NCI-H510A (cell line): ENCODE data around the gene CAPZA1.
"Not testable (repeated sequence)": the region's sequence is repeated elsewhere in the genome, so short reads cannot be mapped to it uniquely, and the experiment has no call there.

Source experiments
- DNase-seq: peaks from one replicate; lab custom pipeline; 2025; lab: John Stamatoyannopoulos, UW

CAPZA1 gene

DNA sequence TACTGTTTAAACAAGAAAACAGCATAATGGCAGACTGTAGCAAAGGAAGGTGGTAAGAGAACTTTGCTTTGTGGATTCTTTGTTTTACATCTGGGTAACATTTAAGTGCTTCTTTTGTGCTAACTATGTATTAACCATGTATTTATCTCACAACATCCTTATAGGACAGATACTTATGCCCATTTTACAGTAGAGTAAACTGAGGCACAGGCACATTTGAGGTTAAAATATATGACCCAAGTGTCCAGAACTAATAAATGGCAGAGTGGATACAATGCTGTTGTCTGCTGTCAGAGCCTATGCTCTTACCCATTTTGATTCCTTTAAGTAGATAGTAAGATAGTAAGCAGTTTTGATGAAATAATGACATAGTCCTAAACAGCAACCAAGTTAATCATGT, 7.3 kb downstream of the CAPZA1 start:
- no peak for DNase-seq

DNA sequence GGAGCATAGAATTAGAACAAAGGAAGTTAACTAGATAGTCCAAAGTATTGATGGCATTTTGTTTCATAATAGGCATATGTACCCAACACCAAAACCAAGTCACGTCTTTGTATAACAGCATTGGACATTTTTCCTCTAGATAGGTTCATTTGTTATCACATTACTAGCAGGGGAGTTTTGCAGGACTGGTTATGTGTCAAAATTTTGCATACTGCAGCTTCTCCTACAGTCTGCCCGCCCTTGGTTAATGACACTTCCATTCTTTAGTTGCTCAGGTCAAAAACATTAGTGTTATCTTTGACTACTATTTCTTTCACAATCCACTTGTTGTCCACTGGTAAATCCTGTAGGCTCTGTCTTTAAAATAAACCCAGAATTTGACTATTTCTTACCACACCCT, 8.9 kb downstream of the CAPZA1 start:
- no peak for DNase-seq

DNA sequence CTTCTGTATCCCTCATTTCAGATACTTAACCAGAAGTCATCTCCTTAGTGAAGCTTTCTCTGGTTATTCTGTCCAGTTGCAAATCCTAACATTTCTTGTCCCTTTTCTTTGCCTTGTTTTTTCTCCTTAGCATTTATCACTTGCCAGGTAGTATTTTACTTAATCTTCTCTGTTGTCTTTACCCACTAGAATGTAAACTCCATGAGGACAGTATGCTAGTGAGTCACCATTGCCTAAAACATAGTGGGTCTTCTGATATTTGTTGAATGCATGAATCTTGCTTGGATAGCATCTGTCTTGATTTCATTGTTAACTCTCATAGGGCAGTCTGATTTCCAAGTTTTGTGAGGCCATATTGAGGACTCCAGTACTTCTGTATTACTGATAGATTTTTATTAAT, 9.6 kb downstream of the CAPZA1 start:
- no peak for DNase-seq

- DNase-seq = no peak
These were observed 14.0 kb downstream of the CAPZA1 start for GRCh38 chr1:112633628-112634027.

- no peak for DNase-seq
These were observed 14.7 kb downstream of the CAPZA1 start for GRCh38 chr1:112634367-112634766.

DNA sequence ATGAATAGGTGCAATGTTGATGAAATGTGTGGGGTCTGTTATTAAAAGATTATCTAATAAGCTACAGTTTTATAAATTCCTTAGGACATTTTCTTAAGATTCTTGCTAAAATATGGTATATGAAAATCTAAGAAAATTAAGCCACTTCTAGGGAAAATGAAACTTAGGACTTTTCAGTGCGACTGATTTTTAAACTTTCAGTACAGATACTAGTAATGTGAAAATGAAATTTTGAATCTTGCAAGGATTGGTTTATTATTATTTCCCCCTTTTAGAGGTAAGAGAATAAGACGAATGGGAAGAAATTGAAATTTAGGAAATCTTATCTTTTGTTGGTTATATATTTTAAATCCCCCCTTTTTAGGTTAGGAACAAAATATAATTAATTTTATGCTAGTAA, 16.4 kb downstream of the CAPZA1 start:
- DNase-seq = no peak

DNA sequence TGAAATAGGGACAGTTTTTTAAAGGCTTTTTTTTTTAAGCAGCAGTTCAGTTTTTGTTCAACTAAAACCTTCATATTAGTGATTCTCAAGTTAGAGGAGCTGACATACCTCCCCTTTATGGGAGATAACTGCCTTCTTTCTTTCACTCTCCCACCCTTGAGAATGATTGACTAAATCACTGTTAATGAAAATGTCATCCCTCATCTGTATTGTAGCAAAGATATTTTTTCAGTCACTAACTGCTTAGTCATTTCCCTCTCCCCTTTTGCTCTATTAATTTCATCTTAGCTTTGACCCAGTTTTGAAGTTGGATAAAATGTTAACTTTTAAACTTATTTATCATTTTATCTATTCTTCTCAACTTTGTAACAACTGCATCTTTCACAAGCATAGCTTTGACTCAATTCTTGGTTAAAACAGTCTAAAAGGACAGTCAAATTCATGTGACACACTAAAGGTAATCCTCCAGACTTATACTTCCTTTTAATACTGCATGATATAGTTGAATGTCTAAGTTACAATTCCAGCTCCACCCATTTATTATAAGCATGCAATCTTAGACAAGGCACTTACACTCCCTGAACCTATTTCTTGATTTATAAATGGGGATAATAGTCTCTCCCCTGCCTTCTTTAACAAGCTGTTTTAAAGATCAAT, 17.1 kb downstream of the CAPZA1 start:
- DNase-seq = no peak

DNA sequence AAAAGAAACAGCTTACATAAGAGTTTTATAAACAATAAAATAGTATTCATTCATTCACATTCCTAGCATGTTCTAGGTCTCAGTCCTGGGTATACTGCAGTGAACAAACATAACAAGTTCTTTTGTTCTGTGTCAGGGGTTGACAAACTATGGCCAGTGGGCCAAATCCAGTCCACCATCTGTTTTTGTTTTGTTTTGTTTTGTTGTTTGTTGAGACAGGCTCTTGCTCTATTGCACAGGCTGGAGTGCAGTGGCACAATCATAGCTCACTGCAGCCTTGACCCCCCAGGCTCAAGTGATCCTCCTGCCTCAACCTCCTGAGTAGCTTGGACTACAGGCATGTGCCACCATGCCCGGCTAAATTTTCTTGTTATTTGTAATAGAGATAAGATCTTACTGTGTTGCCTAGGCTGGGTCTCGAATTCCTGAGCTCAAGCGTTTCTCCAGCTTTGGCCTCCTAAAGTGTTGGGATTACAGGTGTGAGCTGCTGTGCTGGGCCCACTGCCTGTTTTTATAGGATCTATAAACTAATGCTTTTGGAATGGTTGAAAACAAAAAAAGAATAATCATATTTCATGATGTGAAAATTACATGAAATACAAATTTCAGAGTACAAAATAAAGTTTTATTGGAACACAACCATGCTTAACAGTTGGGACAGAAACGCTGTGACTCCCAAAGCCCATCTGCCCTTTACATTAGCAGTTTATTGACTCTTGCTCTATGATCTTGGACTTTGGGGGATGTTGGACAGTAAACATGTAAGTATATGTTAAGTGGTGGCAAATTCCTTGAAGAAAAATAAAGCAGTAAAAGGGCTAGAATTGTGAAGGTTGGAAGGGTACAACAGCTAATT, 17.9 kb downstream of the CAPZA1 start:
- DNase-seq = no peak

GRCh38 chr1:112638110-112638428, 18.4 kb downstream of the CAPZA1 start:
- DNase-seq = no peak

DNA sequence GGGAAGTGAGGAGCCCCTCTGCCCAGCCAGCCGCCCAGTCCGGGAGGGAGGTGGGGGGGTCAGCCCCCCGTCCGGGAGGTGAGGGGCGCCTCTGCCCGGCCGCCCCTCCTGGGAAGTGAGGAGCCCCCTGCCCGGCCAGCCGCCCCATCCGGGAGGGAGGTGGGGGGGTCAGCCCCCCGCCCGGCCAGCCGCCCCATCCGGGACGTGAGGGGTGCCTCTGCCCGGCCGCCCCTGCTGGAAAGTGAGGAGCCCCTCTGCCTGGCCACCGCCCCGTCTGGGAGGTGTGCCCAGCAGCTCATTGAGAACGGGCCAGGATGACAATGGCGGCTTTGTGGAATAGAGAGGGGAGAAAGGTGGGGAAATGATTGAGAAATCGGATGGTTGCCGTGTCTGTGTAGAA, 20.8 kb downstream of the CAPZA1 start:
- not testable (repeated sequence) for DNase-seq

DNA sequence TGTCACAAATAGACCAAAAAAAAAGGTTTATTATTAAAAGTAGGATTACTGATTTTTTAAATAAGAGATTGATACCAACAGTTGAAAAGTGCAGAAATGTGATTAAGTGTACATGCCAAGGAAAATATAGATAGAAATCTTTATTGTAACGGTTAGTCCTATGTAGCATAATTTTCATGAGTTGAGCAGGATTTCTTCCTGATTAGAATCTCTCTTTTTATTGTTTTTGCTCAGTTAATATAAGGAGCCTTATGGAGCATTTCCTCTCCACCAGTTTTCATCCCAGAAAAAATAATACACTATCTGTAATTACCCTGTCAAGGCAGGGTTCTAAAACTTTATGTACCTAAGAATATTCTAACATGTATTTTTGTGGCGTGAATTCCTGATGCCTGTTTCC, 23.4 kb downstream of the CAPZA1 start:
- DNase-seq = no peak

DNA sequence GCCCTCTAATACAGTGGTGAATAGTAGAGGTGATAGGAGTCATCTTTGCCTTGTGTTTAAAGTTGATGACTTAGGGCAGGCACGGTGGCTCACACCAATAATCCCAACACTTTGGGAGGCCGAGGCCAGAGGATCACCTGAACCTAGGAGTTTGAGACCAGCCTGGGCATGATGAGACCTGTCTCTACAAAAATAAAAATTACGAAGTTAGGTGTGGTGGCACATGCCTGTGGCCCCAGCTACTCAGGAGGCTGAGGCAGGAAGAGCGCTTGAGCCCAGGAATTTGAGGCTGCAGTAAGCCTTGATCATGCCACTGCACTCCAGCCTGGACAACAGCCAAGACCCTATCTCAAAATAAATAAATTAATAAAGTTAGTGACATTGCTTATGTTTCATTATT, 26.6 kb downstream of the CAPZA1 start:
- DNase-seq = no peak

DNA sequence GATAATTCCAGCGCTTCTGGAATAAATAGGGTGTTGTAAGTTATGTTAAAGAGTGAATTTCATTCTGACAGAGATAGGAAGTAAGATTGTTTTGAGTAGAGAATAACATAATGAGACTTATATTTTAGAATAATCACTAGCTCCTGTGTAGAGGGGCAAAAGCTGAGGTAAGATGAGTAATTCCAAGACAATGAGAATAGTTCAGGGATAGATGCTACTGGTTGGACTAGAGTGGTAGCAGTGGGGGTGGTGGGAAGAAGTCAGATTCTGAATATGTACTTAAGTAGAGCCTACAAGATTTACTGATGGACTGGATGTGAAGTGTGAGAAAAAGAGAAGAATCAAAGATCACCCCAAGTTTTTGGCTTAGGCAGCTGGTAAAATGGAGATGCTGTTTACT, 31.6 kb downstream of the CAPZA1 start:
- DNase-seq = no peak

GRCh38 chr1:112665857-112666256, 46.2 kb downstream of the CAPZA1 start:
- no peak for DNase-seq

DNA sequence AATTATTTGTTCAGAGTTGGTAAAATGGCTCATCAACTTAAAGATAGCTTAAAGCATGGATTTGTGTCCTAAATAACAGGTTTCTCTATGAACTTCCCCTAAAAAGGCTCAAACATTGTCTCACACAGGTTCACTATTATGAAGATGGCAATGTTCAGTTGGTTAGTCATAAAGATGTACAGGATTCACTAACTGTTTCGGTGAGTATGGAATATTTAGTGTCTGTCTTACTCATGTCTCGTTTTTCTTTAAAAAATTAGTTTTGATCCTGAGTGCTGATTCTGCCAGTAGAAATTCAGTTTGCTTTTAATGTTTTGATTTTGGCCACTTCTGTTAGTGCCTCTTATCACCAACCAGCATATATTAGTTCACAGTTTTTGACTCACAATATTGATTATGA, 47.3 kb downstream of the CAPZA1 start:
- no peak for DNase-seq

DNA sequence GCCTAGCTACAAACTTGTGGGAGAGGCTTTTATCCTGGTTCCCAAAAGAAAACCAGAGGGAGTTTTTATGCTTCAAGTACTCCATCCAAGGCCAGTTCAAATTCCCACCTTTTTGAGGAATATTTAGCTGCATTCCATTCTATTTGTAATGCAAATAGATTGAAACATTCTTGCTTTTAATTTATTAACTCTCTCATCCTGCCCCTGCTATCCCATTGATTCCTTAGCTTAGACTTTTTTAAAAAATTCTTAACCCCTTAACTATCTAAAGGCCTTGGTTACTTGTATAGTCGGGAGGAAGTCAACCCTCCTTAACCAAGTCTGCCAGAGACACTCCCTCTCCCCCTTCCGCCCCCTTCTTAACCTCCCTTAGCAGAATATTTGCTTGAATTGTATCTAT, 52.4 kb downstream of the CAPZA1 start:
- DNase-seq = no peak

DNA sequence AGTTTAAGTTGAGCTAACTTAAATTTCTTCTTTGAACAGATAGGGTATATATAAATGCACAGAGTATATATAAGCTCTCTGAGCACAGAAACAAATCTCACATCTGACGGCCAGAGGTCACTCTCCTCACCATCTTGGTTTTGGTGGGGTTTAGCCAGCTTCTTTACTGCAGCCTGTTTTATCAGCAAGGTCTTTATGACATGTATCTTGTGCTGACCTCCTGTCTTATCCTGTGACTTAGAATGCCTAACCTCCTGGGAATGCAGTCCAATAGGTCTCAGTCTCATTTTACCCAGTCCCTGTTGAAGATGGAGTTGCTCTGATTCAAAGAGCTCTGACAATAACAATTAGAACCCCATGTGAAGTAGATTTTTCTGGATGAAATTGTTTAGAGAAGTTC, 53.2 kb downstream of the CAPZA1 start:
- no peak for DNase-seq

GRCh38 chr1:112673592-112674439, 54.2 kb downstream of the CAPZA1 start:
- DNase-seq = no peak

- DNase-seq = peak; percentile 32
These were observed 54.9 kb downstream of the CAPZA1 start, which contains the start of gene MOV10 for GRCh38 chr1:112674440-112674985. TSS of gene MOV10 (plus strand) at chr1:112674659. CDS start at chr1:112674913, 254 bp downstream.

DNA sequence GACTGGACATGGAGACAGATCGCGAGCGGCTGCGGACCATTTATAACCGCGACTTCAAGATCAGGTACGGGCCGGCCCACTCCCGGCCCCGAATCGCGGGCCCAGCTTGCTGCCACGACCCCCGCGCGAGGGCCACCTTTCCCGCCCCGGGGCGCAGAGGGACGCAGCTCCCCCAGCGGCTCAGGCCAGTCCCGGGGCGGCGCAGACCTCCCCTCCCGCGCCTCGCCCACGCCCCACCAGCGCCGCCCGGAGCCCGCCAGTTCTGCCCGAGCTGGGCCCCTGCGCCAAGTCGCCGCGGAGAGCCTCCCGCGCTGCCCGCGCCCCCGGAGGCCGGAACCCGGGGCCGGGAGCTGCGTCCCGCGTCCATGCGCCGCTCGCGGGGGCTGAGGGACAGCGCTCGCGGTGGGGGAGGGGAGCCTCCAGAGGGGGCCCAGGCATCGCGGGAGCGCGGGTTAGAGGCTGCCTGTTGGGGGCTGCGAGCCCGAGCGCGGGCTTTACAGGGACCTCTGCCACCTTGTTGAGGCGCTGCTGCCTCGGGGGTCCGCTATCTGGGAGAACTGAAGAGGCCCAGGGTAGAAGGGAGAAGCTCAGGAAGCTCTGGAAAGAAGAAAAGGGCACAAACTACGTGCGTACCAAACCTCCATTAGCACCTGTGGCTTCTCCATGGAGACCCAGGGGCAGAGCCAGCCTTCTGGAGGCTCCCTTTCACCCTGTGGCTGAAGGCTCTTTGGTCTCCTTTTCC, 55.5 kb downstream of the CAPZA1 start:
- DNase-seq = peak; percentile 27

GRCh38 chr1:112675728-112676381, 56.2 kb downstream of the CAPZA1 start:
- DNase-seq = no peak
